Large intestine (tissue), 3 donors: ENCODE results near the gene MGAT4C. TPM values are rescaled to one million over a fixed set of nuclear protein-coding genes. Genes with fewer than 3 reads are reported as not detected.
"Not testable (repeated sequence)": the region's sequence is repeated elsewhere in the genome, so short reads cannot be mapped to it uniquely, and the experiment has no call there.

Source experiments
- DNase-seq, 2 donors: peaks; one replicate each; pipeline versions ENCODE4 v3.0.0 to v3.0.0-alpha.2; 2013
- H3K27ac ChIP-seq: one replicate; pipeline ENCODE4 v1.5.1; 2013; ENCODE audit warnings: low read length
- H3K27me3 ChIP-seq: 2 replicates; pipeline ENCODE4 v1.6.1; 2013; ENCODE audit warnings: low read length; ENCODE audit not compliant: control insufficient read depth, insufficient read depth
- H3K36me3 ChIP-seq: 2 replicates; pipeline ENCODE4 v1.6.1; 2013; ENCODE audit warnings: low read length; ENCODE audit not compliant: control insufficient read depth, insufficient read depth
- H3K4me1 ChIP-seq: one replicate; pipeline ENCODE4 v1.6.1; 2013; ENCODE audit warnings: low read length; ENCODE audit not compliant: control insufficient read depth, insufficient read depth
- H3K4me3 ChIP-seq: one replicate; pipeline ENCODE4 v1.5.1; 2013; ENCODE audit warnings: low read length
- H3K9me3 ChIP-seq: one replicate; pipeline ENCODE4 v1.6.1; 2013; ENCODE audit warnings: mild to moderate bottlenecking, low read depth, low read length, moderate library complexity; ENCODE audit not compliant: control insufficient read depth
- WGBS: methylation state at CpG from one replicate; pipeline ENCODE4 v1.1.5; 2013; ENCODE audit warnings: low lambda C conversion rate; ENCODE audit not compliant: insufficient coverage; 5-methylcytosine and 5-hydroxymethylcytosine counted together
- polyA plus RNA-seq: library from polyadenylated mRNA; unstranded; fragments of 120-200 nt; gene quantifications from one replicate; pipeline ENCODE4 v1.2.1, GENCODE V29; 2013

Gene MGAT4C
- polyA plus RNA-seq, 1 donor, result 0.43 TPM

GRCh38 chr12:86139671-86140070, 116.5 kb downstream of the MGAT4C start:
- no peak for DNase-seq
- 90% methylated on average over 1 of the region's 1 CpG for WGBS
- Histone ChIP-seq H3K27me3 (no peaks in the 10 kb centered on the region), H3K4me1 (no peaks in the 10 kb centered on the region), H3K4me3 (no peak overlapping the region), H3K36me3 (no peaks in the 10 kb centered on the region), H3K9me3 (no peaks in the 10 kb centered on the region), H3K27ac (no peak overlapping the region)

- H3K27ac ChIP-seq, result no peak overlapping the region
- no peaks in the 10 kb centered on the region for H3K4me1 ChIP-seq
- no peaks in the 10 kb centered on the region for H3K27me3 ChIP-seq
- no CpG with 5 or more reads among the region's 2 CpGs for WGBS
- no peaks in the 10 kb centered on the region for H3K9me3 ChIP-seq
- no peaks in the 10 kb centered on the region for H3K36me3 ChIP-seq
- no peak overlapping the region for H3K4me3 ChIP-seq
- DNase-seq, result no peak
These were observed 117.4 kb downstream of the MGAT4C start for GRCh38 chr12:86138770-86139169.

DNA sequence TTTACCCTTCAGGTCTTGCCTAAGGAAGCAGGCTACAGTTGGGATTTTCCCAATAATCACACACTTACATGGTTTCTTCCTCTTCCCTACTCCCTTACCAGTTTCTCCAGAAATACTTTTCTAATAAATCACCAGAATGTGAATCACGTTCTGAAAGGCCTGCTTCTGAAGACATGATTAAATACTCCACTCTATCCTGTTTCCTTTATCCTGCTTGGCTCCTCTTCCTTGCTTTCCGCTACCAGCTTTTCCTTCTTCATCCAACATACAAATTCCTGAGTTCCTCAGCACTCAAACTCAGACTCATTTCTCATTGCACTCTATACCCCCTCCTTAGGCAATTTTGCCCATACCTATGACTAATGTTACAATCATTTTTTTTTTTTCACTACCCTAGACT, 118.3 kb downstream of the MGAT4C start:
- Histone ChIP-seq H3K4me3 (no peak overlapping the region), H3K4me1 (no peaks in the 10 kb centered on the region), H3K27me3 (no peaks in the 10 kb centered on the region), H3K27ac (no peak overlapping the region), H3K9me3 (no peaks in the 10 kb centered on the region), H3K36me3 (no peaks in the 10 kb centered on the region)
- no peak for DNase-seq
- WGBS, result 78% methylated on average over 2 of the region's 2 CpGs

DNA sequence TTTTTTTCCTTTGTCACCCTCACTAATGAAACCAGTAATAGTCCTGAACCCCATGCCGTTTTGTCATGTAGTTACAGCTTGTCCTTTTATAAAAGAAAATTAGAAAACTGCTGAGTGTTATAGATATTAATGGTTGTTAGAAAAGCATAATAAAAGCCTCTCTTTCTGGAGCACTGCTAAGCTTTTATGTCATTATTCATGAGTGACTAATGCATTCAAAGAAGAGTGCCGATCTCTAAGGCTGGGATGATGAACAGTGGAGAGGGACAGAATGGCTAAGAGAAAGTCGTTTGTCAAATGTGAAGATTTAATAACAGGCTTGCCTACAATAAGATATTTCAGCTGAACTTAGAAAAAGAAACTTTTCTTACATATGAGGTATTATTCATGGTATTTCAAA, 121.6 kb downstream of the MGAT4C start:
- no peak overlapping the region for H3K27ac ChIP-seq
- H3K36me3 ChIP-seq, result no peaks in the 10 kb centered on the region
- H3K4me1 ChIP-seq, result no peaks in the 10 kb centered on the region
- H3K4me3 ChIP-seq, result no peak overlapping the region
- H3K9me3 ChIP-seq, result no peaks in the 10 kb centered on the region
- DNase-seq, result no peak
- no CpG with 5 or more reads among the region's 3 CpGs for WGBS
- no peaks in the 10 kb centered on the region for H3K27me3 ChIP-seq

GRCh38 chr12:86126900-86127299, 129.3 kb downstream of the MGAT4C start:
- no CpG with 5 or more reads among the region's 3 CpGs for WGBS
- not testable (repeated sequence) for H3K9me3 ChIP-seq, DNase-seq

DNA sequence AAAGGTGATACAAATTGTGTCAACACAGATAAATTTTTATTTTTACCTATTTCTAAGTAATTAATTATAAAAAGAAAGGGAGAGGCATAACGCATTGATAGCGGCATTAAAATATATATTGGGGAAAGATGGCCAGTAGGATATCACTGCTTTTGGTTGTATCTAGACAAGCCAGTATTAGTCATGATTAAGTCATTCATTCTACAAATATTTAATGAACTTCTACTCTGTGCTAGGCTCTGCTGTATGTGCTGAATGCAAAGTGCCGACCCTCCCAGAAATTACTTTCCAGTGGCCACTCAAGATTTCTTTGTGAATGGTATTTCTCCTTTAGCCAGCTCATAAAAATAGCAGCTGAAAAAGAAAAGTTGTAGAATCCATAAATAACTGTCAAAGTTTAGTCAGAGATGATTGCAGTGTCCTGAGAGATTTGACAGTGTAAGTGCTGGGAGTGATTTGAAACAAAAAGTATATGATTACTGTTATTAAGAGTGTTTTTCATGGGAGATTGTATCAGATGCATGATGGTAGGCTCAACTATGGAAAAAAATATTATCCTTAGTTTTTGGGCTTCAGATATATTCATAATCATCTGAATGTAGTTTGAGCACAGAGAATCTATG, 133.2 kb downstream of the MGAT4C start:
- no peaks in the 10 kb centered on the region for H3K9me3 ChIP-seq
- no peak overlapping the region for H3K4me3 ChIP-seq
- H3K4me1 ChIP-seq, result no peaks in the 10 kb centered on the region
- H3K36me3 ChIP-seq, result no peaks in the 10 kb centered on the region
- WGBS, result 75% methylated on average over 2 of the region's 3 CpGs
- DNase-seq, result no peak
- H3K27ac ChIP-seq, result no peak overlapping the region
- H3K27me3 ChIP-seq, result no peaks in the 10 kb centered on the region

More at GRCh38 chr12:86126900-86127299, 129.3 kb downstream of the MGAT4C start:
- not testable (repeated sequence) for H3K4me1 ChIP-seq, H3K4me3 ChIP-seq, H3K27me3 ChIP-seq, H3K27ac ChIP-seq, H3K36me3 ChIP-seq

GRCh38 chr12:86118161-86118560, 138.0 kb downstream of the MGAT4C start:
- no peak for DNase-seq
- WGBS, result 100% methylated on average over 1 of the region's 2 CpGs
- Histone ChIP-seq H3K27ac (no peak overlapping the region), H3K9me3 (no peaks in the 10 kb centered on the region), H3K27me3 (no peaks in the 10 kb centered on the region), H3K36me3 (no peaks in the 10 kb centered on the region), H3K4me1 (no peaks in the 10 kb centered on the region), H3K4me3 (no peak overlapping the region)

DNA sequence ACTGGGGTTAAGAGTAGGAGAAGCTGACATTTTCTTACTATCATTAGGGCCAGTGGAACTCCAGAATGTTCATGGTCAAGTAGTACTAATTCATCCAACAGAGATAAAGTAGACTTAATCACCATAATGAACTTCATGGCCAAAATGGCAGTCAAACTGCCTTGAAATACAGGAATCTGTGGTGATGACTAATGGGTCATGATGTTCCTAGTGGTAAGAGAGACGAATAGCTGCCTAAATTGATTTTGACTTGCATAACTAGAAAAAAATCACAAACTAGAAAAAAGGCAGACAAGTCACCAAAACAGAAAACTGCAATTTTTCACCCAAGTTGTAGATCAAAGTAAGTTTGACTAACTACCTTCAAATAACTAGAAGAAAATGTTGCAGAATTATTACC, 138.5 kb downstream of the MGAT4C start:
- no peaks in the 10 kb centered on the region for H3K36me3 ChIP-seq
- H3K27me3 ChIP-seq, result no peaks in the 10 kb centered on the region
- no peaks in the 10 kb centered on the region for H3K4me1 ChIP-seq
- WGBS, result no CpG with 5 or more reads among the region's 1 CpG
- H3K4me3 ChIP-seq, result no peak overlapping the region
- H3K9me3 ChIP-seq, result no peaks in the 10 kb centered on the region
- H3K27ac ChIP-seq, result no peak overlapping the region
- DNase-seq, result no peak

DNA sequence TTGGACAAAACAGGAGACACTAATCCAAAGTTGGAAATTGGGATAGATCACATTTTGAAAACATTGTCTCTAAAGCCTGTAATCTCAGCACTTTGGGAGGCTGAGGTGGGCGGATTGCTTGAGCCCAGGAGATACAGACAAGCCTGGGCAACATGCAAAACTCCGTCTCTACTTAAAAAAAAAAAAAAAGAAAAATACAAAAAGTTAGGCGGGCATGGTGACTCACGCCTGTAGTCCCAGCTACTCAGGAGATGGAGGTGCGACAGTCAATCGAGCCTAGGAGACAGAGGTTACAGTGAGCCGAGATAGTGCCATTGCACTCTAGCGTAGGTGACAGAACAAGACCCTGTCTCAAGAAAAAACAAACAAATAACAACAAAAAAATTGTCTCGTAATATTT, 152.1 kb downstream of the MGAT4C start:
- no peaks in the 10 kb centered on the region for H3K9me3 ChIP-seq
- H3K4me1 ChIP-seq, result no peaks in the 10 kb centered on the region
- H3K36me3 ChIP-seq, result no peaks in the 10 kb centered on the region
- 85% methylated on average over 6 of the region's 9 CpGs for WGBS
- no peak overlapping the region for H3K27ac ChIP-seq
- no peak for DNase-seq
- no peaks in the 10 kb centered on the region for H3K27me3 ChIP-seq
- no peak overlapping the region for H3K4me3 ChIP-seq

DNA sequence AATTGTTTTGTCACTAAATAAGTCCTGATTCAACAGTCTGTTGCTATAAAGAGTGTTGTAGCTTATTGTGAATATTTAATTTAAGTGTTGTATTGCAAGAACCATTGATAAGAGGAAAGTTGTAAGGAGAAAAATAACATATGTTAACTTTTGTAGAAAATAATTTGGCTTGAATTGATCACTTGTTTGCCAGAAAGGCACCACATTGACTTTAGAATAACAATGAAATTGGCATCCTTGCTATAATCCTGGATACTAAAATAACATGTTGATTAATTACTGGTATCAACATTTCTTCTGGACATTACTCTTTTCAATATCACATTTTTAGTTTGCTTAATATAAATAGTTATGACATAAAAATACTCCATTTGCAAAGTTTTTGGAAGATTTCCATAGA, 159.0 kb downstream of the MGAT4C start:
- Histone ChIP-seq H3K27ac (no peak overlapping the region), H3K4me1 (no peaks in the 10 kb centered on the region), H3K36me3 (no peaks in the 10 kb centered on the region), H3K27me3 (no peaks in the 10 kb centered on the region), H3K4me3 (no peak overlapping the region), H3K9me3 (no peaks in the 10 kb centered on the region)
- DNase-seq, result no peak

- Histone ChIP-seq H3K4me3 (no peak overlapping the region), H3K27me3 (no peaks in the 10 kb centered on the region), H3K4me1 (no peaks in the 10 kb centered on the region), H3K36me3 (no peaks in the 10 kb centered on the region), H3K27ac (no peak overlapping the region), H3K9me3 (no peaks in the 10 kb centered on the region)
- no peak for DNase-seq
- WGBS, result 25% methylated on average over 1 of the region's 3 CpGs
These were observed 164.5 kb downstream of the MGAT4C start for GRCh38 chr12:86091681-86092080.
